ACHN (cell line): ENCODE results near the gene STAT5B.
"Not testable (repeated sequence)": the region's sequence is repeated elsewhere in the genome, so short reads cannot be mapped to it uniquely, and the experiment has no call there.

ENCODE experiments used
- DNase-seq: peaks from one replicate; pipeline ENCODE4 v3.0.0-alpha.2; 2015
- in situ Hi-C: cut with HindIII; loops from 2 replicates; pipeline ENCODE4 v1.10.0; 2017; ENCODE audit warnings: low sequenced_read_pairs, low pct_ligation_motif_present, low pct_unique_long_range_greater_than_20kb

STAT5B gene

DNA sequence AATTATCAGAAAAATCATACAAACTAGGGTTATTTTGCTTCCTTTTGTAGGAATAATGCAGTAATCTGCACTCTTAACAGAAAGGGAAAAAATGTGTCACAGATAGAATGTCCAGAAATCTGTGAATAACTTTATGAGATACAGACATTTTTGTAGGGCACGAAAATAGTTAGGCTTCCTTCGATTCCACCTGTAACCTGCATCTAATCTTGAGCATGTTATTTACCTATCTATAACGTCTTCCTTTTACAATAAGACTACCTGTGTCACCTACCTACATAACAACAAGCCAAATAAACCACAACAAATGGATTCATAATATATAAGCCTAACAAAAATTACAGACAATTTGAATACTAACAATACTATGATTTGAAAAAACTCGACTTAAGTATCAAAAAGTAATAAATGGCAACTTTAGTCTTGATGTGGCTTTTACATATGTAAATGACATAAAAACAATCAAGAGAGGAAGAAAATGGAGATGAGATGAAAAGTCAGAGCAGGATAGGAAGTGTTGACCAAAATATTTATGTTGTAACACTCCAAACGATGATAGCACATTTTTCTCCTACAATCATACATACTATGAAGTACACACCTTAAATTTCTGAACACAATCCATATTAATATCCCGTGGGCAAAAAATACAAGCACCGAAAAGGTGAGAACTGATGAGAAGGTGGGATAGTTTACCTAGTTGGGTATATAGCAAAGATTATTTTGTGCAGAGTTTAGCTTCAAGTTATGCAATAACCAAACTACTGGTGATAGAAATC is 2.5 kb downstream of the STAT5B start:
- DNase-seq: no peak
- in situ Hi-C loops: no loop called here

DNA sequence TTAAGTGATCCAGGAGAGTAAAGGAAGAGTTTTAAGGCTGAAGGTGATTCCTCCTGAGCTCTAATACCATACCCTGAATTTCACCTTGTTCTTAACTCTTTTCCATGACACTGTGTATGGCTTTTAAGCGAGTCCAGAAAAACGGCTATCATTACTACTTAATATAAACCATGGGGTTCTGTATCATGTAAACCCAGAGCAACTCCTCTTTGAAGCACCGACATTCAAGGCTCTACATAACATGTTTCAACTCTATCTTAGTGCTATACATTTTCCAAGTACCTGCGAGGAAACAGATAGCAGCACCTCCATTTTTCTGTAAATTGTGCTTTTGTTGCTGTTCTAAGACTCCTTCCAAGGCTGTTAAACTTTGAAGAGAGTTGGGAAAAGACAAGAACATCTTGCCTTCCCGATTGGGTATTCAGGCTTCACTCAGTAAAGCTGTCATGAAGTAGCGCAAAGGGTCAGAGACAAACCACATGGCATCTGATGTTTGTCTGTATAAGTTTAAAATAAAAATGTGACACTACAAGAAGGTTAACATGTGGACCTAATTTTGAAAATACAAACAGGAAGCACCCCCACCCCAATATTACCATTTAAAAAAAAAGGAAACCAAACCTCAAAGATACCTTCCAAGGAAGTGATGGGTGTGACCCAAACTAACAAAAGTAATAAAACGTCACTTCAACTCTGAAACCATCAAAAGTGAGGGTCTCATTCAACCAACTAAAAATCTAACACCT is 3.9 kb downstream of the STAT5B start:
- no peak for DNase-seq
- in situ Hi-C loops: no loop called here

GRCh38 chr17:42271779-42272035 is 4.5 kb downstream of the STAT5B start:
- DNase-seq: no peak
- in situ Hi-C loops: no loop called here

- in situ Hi-C loops: no loop called here
- no peak for DNase-seq
These were observed 5.0 kb downstream of the STAT5B start for GRCh38 chr17:42271006-42271778.

- in situ Hi-C loops: no loop called here
- DNase-seq: no peak
These were observed 5.6 kb downstream of the STAT5B start for GRCh38 chr17:42270596-42270995.

DNA sequence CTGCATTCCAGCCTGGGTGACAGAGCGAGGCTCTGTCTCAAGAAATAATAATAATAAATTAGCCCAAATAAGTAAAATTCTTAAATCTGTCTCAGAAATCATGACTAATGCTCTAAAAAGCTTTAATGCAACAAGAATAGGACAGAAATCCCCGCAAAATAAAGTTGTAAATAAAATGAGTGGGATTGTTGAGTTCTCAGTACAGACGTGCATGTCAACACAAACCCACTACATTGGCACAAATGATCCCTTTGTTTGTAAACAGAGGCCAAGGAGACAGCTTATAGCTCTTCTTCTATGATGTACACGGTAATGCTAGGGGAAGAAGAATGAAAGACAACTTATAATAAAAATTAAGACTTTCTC is 6.0 kb downstream of the STAT5B start:
- in situ Hi-C loops: no loop called here
- no peak for DNase-seq

- DNase-seq: no peak
- in situ Hi-C loops: no loop called here
These were observed 8.0 kb downstream of the STAT5B start for GRCh38 chr17:42268236-42268635.

GRCh38 chr17:42266918-42267766 is 9.0 kb downstream of the STAT5B start:
- no peak for DNase-seq
- in situ Hi-C loops: no loop called here

DNA sequence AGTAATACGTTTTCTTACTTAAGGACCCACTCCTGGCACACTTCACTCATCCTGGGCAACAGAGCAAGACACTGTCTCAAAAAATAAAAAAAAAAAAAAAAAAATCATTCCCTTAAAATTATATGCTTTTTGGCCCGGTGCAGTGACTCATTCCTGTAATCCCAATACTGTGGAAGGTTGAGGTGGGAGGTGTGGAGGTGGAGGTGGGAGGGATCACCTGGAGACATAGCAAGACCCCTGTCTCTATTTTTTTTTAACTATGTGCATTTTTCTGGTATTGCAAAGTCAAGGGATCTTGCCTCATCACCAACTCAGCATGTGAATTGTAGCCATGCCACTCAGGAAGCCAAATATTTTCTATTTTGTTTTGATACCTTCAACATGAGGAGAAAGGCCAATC is 9.7 kb downstream of the STAT5B start:
- in situ Hi-C loops: no loop called here
- DNase-seq: no peak

- DNase-seq, in situ Hi-C loops: not testable (repeated sequence)
These were observed 11.8 kb downstream of the STAT5B start for GRCh38 chr17:42264366-42264765.

- DNase-seq: no peak
- in situ Hi-C loops: no loop called here
These were observed 15.9 kb downstream of the STAT5B start for GRCh38 chr17:42260318-42260717.

DNA sequence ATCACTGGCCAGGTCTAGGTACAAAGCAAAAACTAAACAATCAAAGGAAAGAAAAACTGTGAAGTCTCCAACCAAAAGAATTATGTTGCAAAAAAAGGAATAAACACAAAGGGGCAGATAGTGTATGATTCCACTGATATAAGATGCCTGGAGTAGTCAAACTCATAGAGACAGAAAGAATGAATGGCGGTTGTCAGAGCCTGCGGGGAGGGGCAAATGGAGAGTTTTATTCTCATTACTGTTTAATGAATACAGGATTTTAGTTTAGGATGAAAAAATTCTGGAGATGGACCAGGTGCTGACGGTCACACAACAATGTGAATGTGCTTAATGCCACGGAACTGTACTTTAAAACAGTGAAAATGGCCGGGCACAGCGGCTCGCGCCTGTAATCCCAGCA is 20.7 kb downstream of the STAT5B start:
- in situ Hi-C loops: no loop called here
- no peak for DNase-seq

DNA sequence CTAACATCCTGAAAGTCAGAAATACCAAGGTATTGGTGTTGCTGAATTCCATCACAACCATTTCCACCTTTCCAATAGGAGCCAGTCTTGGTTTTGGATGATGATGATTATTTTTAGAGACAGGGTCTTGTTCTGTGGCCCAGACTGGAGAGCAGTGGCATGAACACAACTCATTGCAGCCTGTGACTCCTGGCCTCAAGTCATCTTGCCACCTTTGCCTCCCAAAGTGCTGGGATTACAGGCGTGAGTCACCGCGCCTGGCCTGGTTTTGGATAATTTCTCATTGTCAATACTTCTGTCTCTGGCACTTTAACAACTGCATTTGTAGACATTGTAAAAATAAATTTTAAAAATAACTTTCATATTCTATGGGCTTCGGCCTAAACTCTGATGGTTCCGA is 22.6 kb downstream of the STAT5B start:
- in situ Hi-C loops: no loop called here
- no peak for DNase-seq

GRCh38 chr17:42252597-42253550 is 23.3 kb downstream of the STAT5B start:
- in situ Hi-C loops: no loop called here
- DNase-seq: no peak

- in situ Hi-C loops: no loop called here
- peak; percentile 18 for DNase-seq
These were observed 25.1 kb downstream of the STAT5B start for GRCh38 chr17:42251115-42251514.

DNA sequence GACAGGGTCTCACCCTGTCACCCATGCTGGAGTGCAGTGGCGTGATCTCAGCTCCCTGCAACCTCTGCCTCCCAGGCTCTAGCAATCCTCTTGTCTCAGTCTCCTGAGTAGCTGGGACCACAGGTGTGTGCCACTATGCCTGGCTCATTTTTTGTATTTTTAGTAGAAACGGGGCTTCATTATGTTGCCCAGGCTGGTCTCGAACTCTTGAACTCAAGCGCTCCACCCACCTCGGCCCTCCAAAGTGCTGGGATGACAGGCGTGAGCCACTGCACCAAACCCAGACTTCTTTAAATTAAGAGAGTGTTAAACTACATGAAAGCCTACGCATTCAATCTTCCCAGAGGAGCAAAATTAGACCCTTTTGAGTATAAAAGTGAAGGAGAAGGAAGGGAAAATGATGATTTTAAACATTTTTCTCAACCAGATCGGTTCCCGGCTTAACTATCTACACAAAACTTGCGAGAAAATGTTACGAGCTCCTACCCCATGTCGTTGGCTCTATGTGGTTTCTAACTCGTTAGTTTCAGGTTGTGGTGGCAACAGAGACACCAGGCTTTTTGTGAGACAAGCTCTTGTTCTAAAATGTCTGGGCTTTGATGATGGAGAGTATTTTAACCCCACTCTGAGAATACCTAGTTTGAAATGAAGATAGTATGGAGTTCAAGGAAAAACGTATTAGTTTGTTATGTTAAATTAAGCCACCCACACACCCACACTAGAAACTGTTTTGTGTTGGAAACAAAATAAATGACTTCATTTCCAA is 26.3 kb downstream of the STAT5B start:
- DNase-seq: no peak
- in situ Hi-C loops: no loop called here
